Endothelial cell of umbilical vein (primary cell): Measurements from ENCODE around the gene BSG. TPM values are rescaled to one million over a fixed set of nuclear protein-coding genes. Genes with fewer than 3 reads are reported as not detected.

Source experiments
- BruUV-seq: library from RNA; stranded (reverse); fragments of 400-500 nt; replicated peaks from 2 replicates; lab custom pipeline; 2021; lab: Mats Ljungman, UMichigan
- CTCF ChIA-PET: fragments of 300-600, 350-600 bp; sonication (Branson Sonifier 250); formaldehyde crosslinking; loops from one replicate; lab custom pipeline; 2021; ENCODE audit warnings: antibody characterized with exemption, inconsistent platforms; lab: Charles Lee
- POLR2A ChIA-PET: fragments of 300-600, 350-600 bp; sonication (Branson Sonifier 250); formaldehyde crosslinking; loops from one replicate; lab custom pipeline; 2021; ENCODE audit warnings: antibody characterized with exemption, inconsistent platforms; lab: Charles Lee
- DNase-seq: peaks from one replicate; pipeline ENCODE4 v3.0.0-alpha.2; 2011; ENCODE audit warnings: low read depth, low spot score
- FAIRE-seq: peaks from 2 replicates; lab custom pipeline; 2011; peaks lifted over from hg19 to GRCh38; lab: Jason Lieb, UNC
- H2AFZ ChIP-seq: 2 replicates; pipeline ENCODE4 v1.6.0; 2012; ENCODE audit warnings: low read depth, low read length, control low read depth, inconsistent platforms
- H3K27ac ChIP-seq: 2 replicates; pipeline ENCODE4 v1.5.1; 2011; ENCODE audit warnings: low read depth, mild to moderate bottlenecking, control low read depth, low read length, moderate library complexity; ENCODE audit not compliant: insufficient read depth
- H3K27me3 ChIP-seq, 2 experiments: 2 replicates each; pipeline versions ENCODE4 v1.6.0 to v1.6.1; 2011; ENCODE audit warnings: low read length in 2 of 2, mixed read lengths in 1 of 2; ENCODE audit not compliant: control insufficient read depth in 2 of 2, insufficient read depth in 2 of 2
- H3K36me3 ChIP-seq, 2 experiments: 2 replicates in 1 of 2; 3 replicates in 1 of 2; pipeline ENCODE4 v1.5.1; 2011; ENCODE audit warnings: low read length in 2 of 2, mild to moderate bottlenecking in 1 of 2, moderate library complexity in 1 of 2; ENCODE audit not compliant: control insufficient read depth in 2 of 2, insufficient read depth in 2 of 2; ENCODE audit errors: extremely low read depth in 1 of 2
- H3K4me1 ChIP-seq: 3 replicates; pipeline ENCODE4 v1.5.1; 2011; ENCODE audit warnings: mild to moderate bottlenecking, low read length; ENCODE audit not compliant: control insufficient read depth, insufficient read depth; ENCODE audit errors: extremely low read depth
- H3K4me2 ChIP-seq: 2 replicates; pipeline ENCODE4 v1.6.1; 2011; ENCODE audit warnings: low read length, control low read depth, mixed read lengths; ENCODE audit not compliant: insufficient read depth
- H3K4me3 ChIP-seq, 3 experiments: fragments of 200-600 bp in 1 of 3; sonication (generic), shearing (Covaris generic) in 1 of 3; replicated peaks in 1 of 3; 2 replicates each; pipeline ENCODE4 v1.5.1; 2011 to 2016; ENCODE audit warnings: control low read depth in 3 of 3, low read length in 3 of 3, mild to moderate bottlenecking in 2 of 3, inconsistent platforms in 1 of 3, low read depth in 1 of 3, moderate library complexity in 1 of 3; ENCODE audit not compliant: insufficient read depth in 1 of 3
- H3K79me2 ChIP-seq: 2 replicates; pipeline ENCODE4 v1.6.0; 2012; ENCODE audit warnings: low read length, inconsistent platforms; ENCODE audit not compliant: control insufficient read depth, insufficient read depth
- H3K9ac ChIP-seq: replicated peaks from 2 replicates; pipeline ENCODE3; 2011; ENCODE audit warnings: low read length, control low read depth; ENCODE audit not compliant: insufficient read depth; ENCODE audit errors: extremely low read depth
- H3K9me1 ChIP-seq: replicated peaks from 3 replicates; pipeline ENCODE4 v1.6.0; 2011; ENCODE audit warnings: mild to moderate bottlenecking, low read length; ENCODE audit not compliant: control insufficient read depth, insufficient read depth; ENCODE audit errors: extremely low read depth
- H3K9me3 ChIP-seq: replicated peaks from 2 replicates; pipeline ENCODE4 v1.5.1; 2012; ENCODE audit warnings: low read length, inconsistent platforms; ENCODE audit not compliant: control insufficient read depth, insufficient read depth
- H4K20me1 ChIP-seq: replicated peaks from 2 replicates; pipeline ENCODE3; 2011; ENCODE audit warnings: mild to moderate bottlenecking, low read length; ENCODE audit not compliant: control insufficient read depth, insufficient read depth; ENCODE audit errors: extremely low read depth
- EZH2 ChIP-seq: IDR thresholded peaks from 2 replicates; pipeline ENCODE4 v1.6.1; 2012; ENCODE audit warnings: borderline replicate concordance, low read depth, mild to moderate bottlenecking, moderate library complexity, low read length, inconsistent platforms; ENCODE audit not compliant: severe bottlenecking
- FOS ChIP-seq: IDR thresholded peaks from 2 replicates; pipeline ENCODE4 v1.6.1; 2011; ENCODE audit warnings: mild to moderate bottlenecking, low read length, moderate library complexity, borderline replicate concordance; ENCODE audit not compliant: insufficient read depth
- GATA2 ChIP-seq: IDR thresholded peaks from 2 replicates; pipeline ENCODE4 v1.7.0; 2011; ENCODE audit warnings: low read depth, mild to moderate bottlenecking, moderate library complexity, mixed read lengths, low read length; ENCODE audit not compliant: insufficient read length, insufficient read depth
- JUN ChIP-seq: IDR thresholded peaks from 2 replicates; pipeline ENCODE4 v1.6.1; 2011; ENCODE audit warnings: borderline replicate concordance, low read depth; ENCODE audit not compliant: insufficient read length, insufficient read depth
- MAX ChIP-seq: IDR thresholded peaks from 2 replicates; pipeline ENCODE4 v1.6.1; 2011; ENCODE audit not compliant: insufficient read depth, insufficient read length
- MYC ChIP-seq: IDR thresholded peaks from one replicate; pipeline ENCODE4 v1.6.1; 2011; ENCODE audit warnings: mild to moderate bottlenecking, low read depth, low read length
- POLR2A ChIP-seq: IDR thresholded peaks from 2 replicates; pipeline ENCODE4 v1.6.1; 2012; ENCODE audit warnings: low read depth, mild to moderate bottlenecking, control low read depth, low read length
- POLR2AphosphoS5 ChIP-seq: IDR thresholded peaks from 2 replicates; pipeline ENCODE4 v1.6.1; 2012; ENCODE audit warnings: low read depth, mild to moderate bottlenecking, control low read depth, low read length, moderate library complexity; ENCODE audit not compliant: insufficient read depth
- dilution Hi-C: fragments of 300-500 bp; cut with MboI; formaldehyde crosslinking; loops from one replicate; pipeline ENCODE4 v1.15.0; 2019; ENCODE audit warnings: low sequenced_read_pairs; ENCODE audit not compliant: extremely low pct_ligation_motif_present
- intact Hi-C: fragments of 100-400 bp; cut with micrococcal nuclease; formaldehyde crosslinking; loops from one replicate; pipeline ENCODE4 v1.10.0; 2022
- polyA plus RNA-seq, 4 experiments: library from polyadenylated mRNA; depleted of rRNA in 3 of 4; stranded (reverse) in 3 of 4; unstranded in 1 of 4; fragments of >200 nt; gene quantifications; 2 replicates each; pipeline versions ENCODE4 v1.2.1 to v1.2.3, GENCODE V29; 2011 to 2012; ENCODE audit warnings: missing spikeins in 1 of 4
- total RNA-seq: library from RNA; stranded (reverse); gene quantifications from 2 replicates; pipeline ENCODE4 v1.2.3, GENCODE V29; 2021

BSG gene
- total and polyA plus RNA-seq, 2 donors (not counting 3 experiments of a cell fraction or from before 2014, with no cell fraction given), result 485 to 661 TPM

DNA sequence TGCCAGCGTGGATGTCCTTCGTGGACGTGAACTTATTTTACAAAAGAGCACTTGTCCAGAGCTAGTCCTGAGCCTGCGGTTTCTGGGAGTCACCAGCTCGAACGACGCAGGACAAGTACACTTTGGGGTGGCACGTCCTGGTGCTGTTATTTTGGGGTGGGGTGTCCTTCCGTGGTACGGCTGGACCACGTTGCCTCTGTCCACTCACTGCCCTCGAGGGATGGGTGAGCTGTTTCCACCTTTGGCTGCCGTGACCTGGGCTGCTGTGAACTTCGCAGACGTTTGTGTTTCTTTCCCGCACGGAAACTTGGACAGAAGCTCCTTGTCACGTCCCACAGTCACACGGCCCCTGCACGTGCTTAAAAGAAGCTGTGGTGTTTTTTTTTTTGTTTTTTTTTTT lies 17.6 kb upstream of the BSG start:
- H4K20me1 ChIP-seq, result no peaks in the 10 kb centered on the region
- no peak overlapping the region for H3K4me2 ChIP-seq
- no peaks in the 10 kb centered on the region for H3K27me3 ChIP-seq
- H3K9me3 ChIP-seq, result no peaks in the 10 kb centered on the region
- H3K27ac ChIP-seq, result no peak overlapping the region
- DNase-seq (no peak), FAIRE-seq (no peak)
- CTCF ChIA-PET, result no interaction called here
- H3K4me1 ChIP-seq, result no peaks in the 10 kb centered on the region
- TF ChIP-seq MYC, result no peak
- TF ChIP-seq FOS, result no peak
- TF ChIP-seq MAX, result no peak
- TF ChIP-seq POLR2A, result no peak
- TF ChIP-seq EZH2, result no peak
- POLR2A ChIA-PET, result interaction anchor here (1.3 kb wide), 1 partner anchor 10 kb away, joined by 6 read pairs; no protein-coding TSS in a partner anchor
- intact Hi-C loops, result no loop called here
- no peak overlapping the region for H3K9ac ChIP-seq
- H3K4me3 ChIP-seq, result no peak overlapping the region
- dilution Hi-C loops, result no loop called here
- H2AFZ ChIP-seq, result no peak overlapping the region
- no peaks in the 10 kb centered on the region for H3K9me1 ChIP-seq
- no TSS peak for BruUV-seq
- no peaks in the 10 kb centered on the region for H3K36me3 ChIP-seq
- no peaks in the 10 kb centered on the region for H3K79me2 ChIP-seq

- H3K9me3 ChIP-seq, result no peaks in the 10 kb centered on the region
- no peak overlapping the region for H3K4me3 ChIP-seq
- ChIA-PET CTCF (no interaction called here), POLR2A (no interaction called here)
- FAIRE-seq, result no peak
- H3K9ac ChIP-seq, result no peak overlapping the region
- dilution Hi-C loops, result no loop called here
- H3K36me3 ChIP-seq, result no peaks in the 10 kb centered on the region
- H3K4me2 ChIP-seq, result no peak overlapping the region
- no peaks in the 10 kb centered on the region for H3K79me2 ChIP-seq
- no peaks in the 10 kb centered on the region for H3K4me1 ChIP-seq
- H2AFZ ChIP-seq, result no peak overlapping the region
- H3K9me1 ChIP-seq, result no peaks in the 10 kb centered on the region
- no peak for DNase-seq
- no TSS peak for BruUV-seq
- TF ChIP-seq GATA2 (no peak), JUN (no peak), POLR2AphosphoS5 (no peak), EZH2 (no peak)
- H3K27ac ChIP-seq, result no peak overlapping the region
- no peaks in the 10 kb centered on the region for H4K20me1 ChIP-seq
- intact Hi-C loops, result no loop called here
- no peaks in the 10 kb centered on the region for H3K27me3 ChIP-seq
Observed at GRCh38 chr19:555474-555808, 17.0 kb upstream of the BSG start.
